HG03108 (cell line): ENCODE data around the gene AAMP.

Source experiments
- ATAC-seq: cut with Tn5 transposase; IDR thresholded peaks from one replicate; pipeline ENCODE4 v1.9.1; 2021; ENCODE audit warnings: moderate library complexity; ENCODE audit not compliant: unreplicated experiment

AAMP gene

DNA sequence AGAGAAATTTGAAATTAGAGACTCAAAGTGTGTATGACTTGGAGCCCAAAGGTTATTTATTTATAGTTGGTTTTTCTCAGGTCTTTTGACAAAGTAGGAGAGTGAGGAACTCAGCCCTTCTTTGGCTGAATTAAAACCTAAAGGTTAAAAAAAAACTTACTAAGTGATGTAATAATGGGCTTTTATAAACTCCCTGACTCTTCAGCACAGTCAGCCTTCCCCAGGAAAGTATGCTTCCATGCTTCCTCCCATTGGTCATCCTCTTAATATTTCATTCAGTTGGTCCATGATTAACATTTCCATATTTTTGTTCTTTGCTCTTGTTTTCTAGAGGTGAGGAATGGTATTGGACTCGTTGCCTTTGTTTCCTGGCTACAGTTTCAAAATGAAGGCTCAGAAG, 45.8 kb downstream of the AAMP start:
- no peak for ATAC-seq

DNA sequence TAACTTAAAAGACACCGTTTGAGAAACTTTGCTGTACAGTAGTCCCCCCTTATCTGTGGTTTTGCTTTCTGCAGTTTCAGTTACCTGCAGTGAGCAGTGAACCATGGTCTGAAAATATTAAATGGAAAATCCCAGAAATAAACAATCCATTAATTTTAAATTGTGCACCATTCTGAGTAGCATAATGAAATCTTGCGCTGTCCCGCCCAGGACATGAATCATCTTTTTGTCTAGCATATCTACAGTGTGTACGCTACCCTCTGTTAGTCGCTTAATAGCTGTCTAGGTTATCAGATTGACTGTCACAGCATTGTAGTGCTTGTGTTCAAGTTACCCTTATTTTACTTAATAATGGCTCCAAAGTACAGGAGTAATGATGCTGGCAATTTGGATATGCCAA, 46.9 kb downstream of the AAMP start:
- ATAC-seq: no peak

DNA sequence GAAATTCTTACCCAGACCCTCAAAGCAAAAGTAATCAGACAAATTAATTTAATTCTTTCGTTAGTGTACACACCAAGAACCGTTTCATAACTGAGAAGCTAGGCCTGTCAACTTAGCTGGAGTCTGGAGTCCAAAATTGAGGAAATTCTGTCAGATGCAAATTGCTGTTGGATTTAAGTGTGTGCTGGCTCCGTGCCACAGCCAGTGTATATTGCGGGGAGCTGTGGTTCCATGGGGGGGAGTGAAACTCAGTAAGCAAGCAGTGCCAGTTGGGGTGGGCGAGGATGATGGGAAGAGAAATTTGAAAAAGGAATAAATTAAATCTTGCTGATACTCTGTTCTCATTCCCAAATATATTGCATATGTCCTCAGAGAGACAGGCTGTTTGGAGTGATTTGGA, 48.9 kb downstream of the AAMP start:
- ATAC-seq: no peak

DNA sequence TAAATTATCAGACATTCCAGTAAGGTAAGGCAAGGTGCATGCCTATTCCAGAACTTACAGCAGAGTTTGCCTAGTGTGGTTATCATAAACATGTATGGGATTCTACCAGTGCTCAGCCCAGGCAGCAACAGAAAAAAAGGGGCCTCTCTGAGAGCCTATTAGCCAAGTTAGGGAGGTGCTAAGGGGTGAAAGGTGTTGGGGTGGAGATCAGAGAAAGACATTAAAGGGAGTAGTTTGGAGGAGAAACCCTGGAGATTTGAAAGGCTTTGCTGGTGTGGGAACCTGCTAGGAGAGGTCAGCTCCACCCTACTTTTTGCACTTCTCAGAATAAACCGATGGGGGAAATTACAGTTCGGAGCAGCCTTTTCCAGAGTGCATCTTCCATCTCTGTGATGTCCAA, 50.0 kb downstream of the AAMP start:
- ATAC-seq: no peak

DNA sequence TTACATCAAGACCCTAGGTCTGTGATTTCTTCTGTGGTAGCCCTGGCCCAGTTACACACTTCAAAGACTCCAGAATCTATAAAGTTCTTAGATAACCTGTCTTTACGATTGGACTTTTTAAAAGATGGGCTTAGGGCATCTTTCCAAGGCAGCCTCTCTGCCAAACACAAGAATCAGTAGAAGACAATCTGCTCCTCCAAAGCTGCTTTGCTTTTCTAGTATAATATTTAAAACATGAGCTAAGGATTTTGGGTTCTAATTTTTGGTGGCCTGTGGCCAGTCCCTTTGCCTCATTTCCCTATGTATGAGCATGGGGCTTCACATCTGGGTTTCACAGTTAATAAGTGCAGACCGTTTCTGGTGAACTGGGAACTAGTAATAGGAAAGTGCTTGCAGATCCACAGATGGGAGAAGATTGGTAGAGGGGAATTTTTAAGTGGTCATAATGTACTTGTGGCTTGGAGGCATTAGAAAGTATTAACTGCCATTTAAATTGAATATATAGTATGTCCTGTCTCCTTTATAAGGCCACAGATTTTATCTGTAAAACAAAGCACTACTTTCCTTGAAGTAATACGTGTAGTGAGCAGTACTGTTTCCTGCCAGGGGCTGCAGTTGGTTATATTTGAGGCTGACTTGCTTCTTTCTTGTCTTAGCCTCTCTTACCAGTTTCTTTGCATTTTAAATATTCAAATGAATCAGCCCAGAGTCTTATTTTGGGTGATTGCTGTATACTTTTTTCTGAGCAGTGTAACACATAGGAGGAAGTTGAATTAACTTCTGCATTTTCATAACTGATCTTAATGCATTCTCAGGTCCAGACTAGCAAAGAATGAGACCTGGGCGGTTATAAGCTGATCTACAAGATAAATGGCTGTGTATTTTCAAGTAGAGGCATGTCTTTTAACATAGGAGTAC, 51.4 kb downstream of the AAMP start:
- peak; percentile 42 for ATAC-seq

DNA sequence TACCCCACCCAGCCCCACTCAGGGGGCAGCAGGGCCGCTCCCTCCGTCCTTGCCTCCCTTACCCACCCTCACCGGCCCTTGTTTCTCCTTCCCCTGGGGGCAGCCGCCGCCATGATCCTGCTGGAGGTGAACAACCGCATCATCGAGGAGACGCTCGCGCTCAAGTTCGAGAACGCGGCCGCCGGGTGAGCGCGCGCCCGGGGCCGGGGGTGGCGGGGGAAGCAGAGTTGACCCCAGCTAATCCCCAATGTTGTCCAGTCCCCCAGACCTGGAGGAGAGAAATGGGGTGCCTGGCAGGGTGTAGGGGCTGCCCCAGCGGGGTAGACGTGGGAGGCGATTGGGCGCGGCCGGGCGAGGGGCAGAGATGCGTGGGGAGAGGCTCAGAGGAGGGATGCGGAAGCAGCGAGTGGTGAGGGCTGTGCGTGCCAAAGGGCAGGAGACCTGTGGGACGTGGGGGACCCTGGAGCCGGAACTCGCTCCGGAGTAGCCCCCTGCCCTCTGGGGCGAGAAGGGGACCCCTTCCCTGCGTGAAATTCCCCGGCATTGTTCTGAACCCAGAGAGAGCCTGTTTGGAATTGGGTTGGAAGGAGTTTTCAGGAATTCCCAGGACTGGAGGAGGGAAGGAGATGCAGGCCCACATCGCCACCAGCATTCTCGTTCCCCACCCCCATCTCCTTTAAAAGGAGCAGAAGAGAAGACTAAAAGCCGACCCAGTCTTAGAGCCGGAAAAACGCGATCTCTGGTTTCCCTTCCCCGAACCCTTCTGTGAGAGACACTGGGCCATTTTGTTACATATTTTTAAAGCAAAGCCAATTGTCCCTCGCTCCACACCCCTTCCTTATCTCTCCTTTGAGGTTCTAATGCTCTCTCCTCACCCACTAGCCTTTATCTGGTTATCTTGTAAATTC, 52.3 kb downstream of the AAMP start:
- ATAC-seq: peak; percentile 35

DNA sequence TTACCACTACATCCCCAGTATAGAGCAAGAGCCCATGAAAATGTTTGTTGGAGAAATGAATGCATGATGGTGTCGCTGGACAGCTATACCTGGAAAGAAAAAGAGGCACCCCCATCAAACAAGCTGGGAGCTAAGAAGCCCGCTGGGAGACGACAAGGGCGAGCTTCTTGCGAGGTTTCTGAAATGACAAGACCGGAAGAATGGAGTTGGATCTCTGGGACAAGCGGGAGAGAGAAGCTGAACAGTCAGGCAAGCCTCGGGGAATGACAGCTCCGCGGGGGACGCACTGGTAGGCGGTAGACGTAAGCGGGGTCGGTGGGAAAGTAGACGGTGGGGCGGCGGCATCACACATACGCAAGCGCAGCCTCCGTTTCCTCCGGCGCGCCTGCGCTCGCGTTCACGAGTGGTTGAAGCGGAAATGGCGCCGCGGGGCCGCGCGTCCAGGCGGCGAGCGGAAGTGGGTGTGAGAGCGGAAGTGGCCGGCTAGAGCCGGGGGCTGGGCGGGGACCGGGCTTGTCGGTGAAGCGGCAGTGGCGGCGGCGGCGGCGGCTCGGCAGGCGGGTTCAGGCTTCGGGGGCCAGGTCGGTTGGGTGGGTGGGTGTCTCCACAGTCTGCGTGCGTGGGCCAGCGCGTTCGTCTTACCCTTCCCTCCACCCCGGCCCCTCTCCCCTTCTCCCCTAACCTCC, 53.1 kb downstream of the AAMP start, which contains the start of gene ARPC2:
ARPC2 (plus strand) TSS at position 516 of the 686 bp plus-strand sequence. CDS start 282 bp downstream, outside the sequence.
- peak; percentile 61 for ATAC-seq

DNA sequence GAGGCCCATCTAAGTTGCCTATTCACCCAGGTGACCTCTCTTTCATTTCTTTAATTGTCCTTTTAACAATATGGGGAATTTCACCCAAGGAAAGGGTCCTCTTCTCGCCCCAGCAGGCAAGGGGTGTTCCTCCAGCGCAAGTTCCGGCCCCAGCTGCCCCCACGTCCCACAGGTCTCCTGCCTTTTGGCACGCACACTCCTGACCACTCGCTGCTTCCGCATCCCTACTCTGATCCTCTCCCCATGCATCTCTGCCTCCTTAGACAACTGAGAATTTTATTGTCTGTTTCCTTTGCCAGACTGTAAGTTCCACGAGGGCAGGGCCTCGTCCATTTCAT, 53.6 kb downstream of the AAMP start:
- no peak for ATAC-seq
